ENCODE results near the gene ZNF318.

DNA sequence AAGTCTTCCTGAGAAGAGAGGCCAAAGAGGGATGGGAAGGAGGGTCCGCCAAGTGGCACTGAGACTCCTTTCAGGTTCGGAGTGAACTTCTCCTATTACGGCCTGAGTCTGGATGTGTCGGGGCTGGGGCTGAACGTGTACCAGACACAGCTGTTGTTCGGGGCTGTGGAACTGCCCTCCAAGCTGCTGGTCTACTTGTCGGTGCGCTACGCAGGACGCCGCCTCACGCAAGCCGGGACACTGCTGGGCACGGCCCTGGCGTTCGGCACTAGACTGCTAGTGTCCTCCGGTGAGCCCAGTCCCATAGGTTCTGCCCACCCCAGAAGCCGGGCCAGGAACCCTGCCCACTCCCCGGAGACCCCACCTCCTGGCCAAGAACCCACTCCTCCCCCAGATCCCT lies 67.3 kb downstream of the ZNF318 start:
- TF ChIP-seq POLR2AphosphoS5 (IDR thresholded peaks at IDR 0.05) (no peak), RAD21 (conservative IDR thresholded peaks at IDR 0.05) (no peak), EZH2 (IDR thresholded peaks at IDR 0.05; ENCODE audit: borderline replicate concordance, insufficient read depth, low read length, poor library complexity, severe bottlenecking) (no peak)
- TF ChIP-seq, protein P1, sequence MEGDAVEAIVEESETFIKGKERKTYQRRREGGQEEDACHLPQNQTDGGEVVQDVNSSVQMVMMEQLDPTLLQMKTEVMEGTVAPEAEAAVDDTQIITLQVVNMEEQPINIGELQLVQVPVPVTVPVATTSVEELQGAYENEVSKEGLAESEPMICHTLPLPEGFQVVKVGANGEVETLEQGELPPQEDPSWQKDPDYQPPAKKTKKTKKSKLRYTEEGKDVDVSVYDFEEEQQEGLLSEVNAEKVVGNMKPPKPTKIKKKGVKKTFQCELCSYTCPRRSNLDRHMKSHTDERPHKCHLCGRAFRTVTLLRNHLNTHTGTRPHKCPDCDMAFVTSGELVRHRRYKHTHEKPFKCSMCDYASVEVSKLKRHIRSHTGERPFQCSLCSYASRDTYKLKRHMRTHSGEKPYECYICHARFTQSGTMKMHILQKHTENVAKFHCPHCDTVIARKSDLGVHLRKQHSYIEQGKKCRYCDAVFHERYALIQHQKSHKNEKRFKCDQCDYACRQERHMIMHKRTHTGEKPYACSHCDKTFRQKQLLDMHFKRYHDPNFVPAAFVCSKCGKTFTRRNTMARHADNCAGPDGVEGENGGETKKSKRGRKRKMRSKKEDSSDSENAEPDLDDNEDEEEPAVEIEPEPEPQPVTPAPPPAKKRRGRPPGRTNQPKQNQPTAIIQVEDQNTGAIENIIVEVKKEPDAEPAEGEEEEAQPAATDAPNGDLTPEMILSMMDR (IDR thresholded peaks at IDR 0.05; ENCODE audit: poor library complexity, severe bottlenecking): no peak
- TF ChIP-seq, protein P2, sequence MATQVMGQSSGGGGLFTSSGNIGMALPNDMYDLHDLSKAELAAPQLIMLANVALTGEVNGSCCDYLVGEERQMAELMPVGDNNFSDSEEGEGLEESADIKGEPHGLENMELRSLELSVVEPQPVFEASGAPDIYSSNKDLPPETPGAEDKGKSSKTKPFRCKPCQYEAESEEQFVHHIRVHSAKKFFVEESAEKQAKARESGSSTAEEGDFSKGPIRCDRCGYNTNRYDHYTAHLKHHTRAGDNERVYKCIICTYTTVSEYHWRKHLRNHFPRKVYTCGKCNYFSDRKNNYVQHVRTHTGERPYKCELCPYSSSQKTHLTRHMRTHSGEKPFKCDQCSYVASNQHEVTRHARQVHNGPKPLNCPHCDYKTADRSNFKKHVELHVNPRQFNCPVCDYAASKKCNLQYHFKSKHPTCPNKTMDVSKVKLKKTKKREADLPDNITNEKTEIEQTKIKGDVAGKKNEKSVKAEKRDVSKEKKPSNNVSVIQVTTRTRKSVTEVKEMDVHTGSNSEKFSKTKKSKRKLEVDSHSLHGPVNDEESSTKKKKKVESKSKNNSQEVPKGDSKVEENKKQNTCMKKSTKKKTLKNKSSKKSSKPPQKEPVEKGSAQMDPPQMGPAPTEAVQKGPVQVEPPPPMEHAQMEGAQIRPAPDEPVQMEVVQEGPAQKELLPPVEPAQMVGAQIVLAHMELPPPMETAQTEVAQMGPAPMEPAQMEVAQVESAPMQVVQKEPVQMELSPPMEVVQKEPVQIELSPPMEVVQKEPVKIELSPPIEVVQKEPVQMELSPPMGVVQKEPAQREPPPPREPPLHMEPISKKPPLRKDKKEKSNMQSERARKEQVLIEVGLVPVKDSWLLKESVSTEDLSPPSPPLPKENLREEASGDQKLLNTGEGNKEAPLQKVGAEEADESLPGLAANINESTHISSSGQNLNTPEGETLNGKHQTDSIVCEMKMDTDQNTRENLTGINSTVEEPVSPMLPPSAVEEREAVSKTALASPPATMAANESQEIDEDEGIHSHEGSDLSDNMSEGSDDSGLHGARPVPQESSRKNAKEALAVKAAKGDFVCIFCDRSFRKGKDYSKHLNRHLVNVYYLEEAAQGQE (IDR thresholded peaks at IDR 0.05; ENCODE audit: borderline replicate concordance): no peak

Measured in neural cell (in vitro differentiated cells).